PC-3 (cell line): Measurements from ENCODE around the gene SLC9A3.

ENCODE experiments used
- CTCF ChIP-seq: fragments of 300-600 bp; sonication (generic); conservative IDR thresholded peaks from 2 replicates; pipeline ENCODE4 v1.5.1; 2017; ENCODE audit warnings: antibody characterized with exemption, low read depth, mild to moderate bottlenecking, low read length
- EZH2 ChIP-seq: fragments of 300-600 bp; sonication (generic); IDR thresholded peaks from one replicate; pipeline ENCODE4 v1.6.1; 2017; ENCODE audit warnings: antibody characterized with exemption, mild to moderate bottlenecking, low read length; ENCODE audit not compliant: unreplicated experiment

GRCh38 chr5:543351-543750, 19.1 kb upstream of the SLC9A3 start:
- TF ChIP-seq CTCF (no peak), EZH2 (no peak)
